HepG2 (cell line): ENCODE data around the gene CCDC88A.

Experiments
- ELF1 ChIP-seq: sonication (generic); formaldehyde crosslinking; IDR thresholded peaks from 2 replicates; pipeline ENCODE4 v1.4.0; 2020; ENCODE audit warnings: missing genetic modification reagents
- GTF2F1 ChIP-seq: fragments of 150-350 bp; IDR thresholded peaks from 2 replicates; pipeline ENCODE4 v1.6.1; 2014; ENCODE audit warnings: low read length
- JUNB ChIP-seq: sonication (generic); formaldehyde crosslinking; IDR thresholded peaks from 2 replicates; pipeline ENCODE4 v1.8.0; 2022; ENCODE audit warnings: missing genetic modification reagents, mild to moderate bottlenecking, borderline replicate concordance
- MYC ChIP-seq: sonication (generic); formaldehyde crosslinking; IDR thresholded peaks from 2 replicates; pipeline ENCODE4 v1.9.0; 2021; ENCODE audit warnings: missing genetic modification reagents, borderline replicate concordance
- SNAI1 ChIP-seq: sonication (generic); formaldehyde crosslinking; IDR thresholded peaks from 2 replicates; pipeline ENCODE4 v1.5.0; 2020; ENCODE audit warnings: mild to moderate bottlenecking, missing genetic modification reagents, borderline replicate concordance
- YY1 ChIP-seq: IDR thresholded peaks from 2 replicates; pipeline ENCODE4 v1.6.1; 2011; ENCODE audit warnings: low read length, low read depth, moderate library complexity, mild to moderate bottlenecking; ENCODE audit not compliant: insufficient read depth, insufficient replicate concordance
- ZNF136 ChIP-seq: sonication (generic); formaldehyde crosslinking; IDR thresholded peaks from 2 replicates; pipeline ENCODE4 v1.8.1; 2022; ENCODE audit warnings: low read depth, mild to moderate bottlenecking, moderate library complexity, missing genetic modification reagents
- ZNF431 ChIP-seq: sonication (generic); formaldehyde crosslinking; IDR thresholded peaks from 2 replicates; pipeline ENCODE4 v1.9.0; 2022; ENCODE audit warnings: missing genetic modification reagents, low read depth, mild to moderate bottlenecking, borderline replicate concordance
- ZNF773 ChIP-seq: sonication (generic); formaldehyde crosslinking; IDR thresholded peaks from 2 replicates; pipeline ENCODE4 v1.4.0; 2020; ENCODE audit warnings: missing genetic modification reagents, borderline replicate concordance
- TF ChIP-seq, protein P1 (sequence below): sonication (generic); formaldehyde crosslinking; IDR thresholded peaks from 2 replicates; pipeline ENCODE4 v1.5.0; 2020; ENCODE audit warnings: missing genetic modification reagents
- TF ChIP-seq, protein P2 (sequence below): IDR thresholded peaks from 2 replicates; pipeline ENCODE4 v1.6.1; 2016; ENCODE audit warnings: low read depth, borderline replicate concordance
- TF ChIP-seq, protein P3 (sequence below): sonication (generic); formaldehyde crosslinking; IDR thresholded peaks from 2 replicates; pipeline ENCODE4 v1.5.0; 2020; ENCODE audit warnings: mild to moderate bottlenecking, missing genetic modification reagents, moderate library complexity
- TF ChIP-seq, protein P4 (sequence below): sonication (generic); formaldehyde crosslinking; IDR thresholded peaks from 2 replicates; pipeline ENCODE4 v1.8.1; 2023; ENCODE audit warnings: mild to moderate bottlenecking, missing genetic modification reagents

DNA sequence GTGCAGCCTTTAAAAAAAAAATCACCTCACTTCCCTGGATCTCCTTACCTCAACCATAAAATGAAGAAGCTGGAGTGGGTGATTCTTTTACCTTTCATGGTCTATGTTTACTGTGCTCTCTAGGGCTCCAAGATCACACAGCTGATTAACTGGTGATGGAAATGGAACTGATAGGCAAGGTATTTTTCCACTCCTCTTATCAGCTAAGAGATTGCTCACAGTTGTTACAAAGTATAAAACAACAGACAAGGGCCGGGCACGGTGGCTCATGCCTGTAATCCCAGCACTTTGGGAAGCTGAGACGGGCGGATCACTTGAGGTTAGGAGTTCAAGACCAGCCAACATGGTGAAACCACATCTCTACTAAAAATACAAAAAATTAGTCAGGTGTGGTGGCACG is 172.6 kb downstream of the CCDC88A start:
- no peak for TF ChIP-seq ZNF136 (CRISPR knock-in tag)
- TF ChIP-seq ZNF431 (CRISPR knock-in tag) = no peak
- TF ChIP-seq SNAI1 (CRISPR knock-in tag) = no peak
- TF ChIP-seq, protein P1, sequence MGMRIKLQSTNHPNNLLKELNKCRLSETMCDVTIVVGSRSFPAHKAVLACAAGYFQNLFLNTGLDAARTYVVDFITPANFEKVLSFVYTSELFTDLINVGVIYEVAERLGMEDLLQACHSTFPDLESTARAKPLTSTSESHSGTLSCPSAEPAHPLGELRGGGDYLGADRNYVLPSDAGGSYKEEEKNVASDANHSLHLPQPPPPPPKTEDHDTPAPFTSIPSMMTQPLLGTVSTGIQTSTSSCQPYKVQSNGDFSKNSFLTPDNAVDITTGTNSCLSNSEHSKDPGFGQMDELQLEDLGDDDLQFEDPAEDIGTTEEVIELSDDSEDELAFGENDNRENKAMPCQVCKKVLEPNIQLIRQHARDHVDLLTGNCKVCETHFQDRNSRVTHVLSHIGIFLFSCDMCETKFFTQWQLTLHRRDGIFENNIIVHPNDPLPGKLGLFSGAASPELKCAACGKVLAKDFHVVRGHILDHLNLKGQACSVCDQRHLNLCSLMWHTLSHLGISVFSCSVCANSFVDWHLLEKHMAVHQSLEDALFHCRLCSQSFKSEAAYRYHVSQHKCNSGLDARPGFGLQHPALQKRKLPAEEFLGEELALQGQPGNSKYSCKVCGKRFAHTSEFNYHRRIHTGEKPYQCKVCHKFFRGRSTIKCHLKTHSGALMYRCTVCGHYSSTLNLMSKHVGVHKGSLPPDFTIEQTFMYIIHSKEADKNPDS (CRISPR knock-in tag) = no peak
- no peak for TF ChIP-seq GTF2F1
- TF ChIP-seq MYC = no peak
- TF ChIP-seq, protein P2, sequence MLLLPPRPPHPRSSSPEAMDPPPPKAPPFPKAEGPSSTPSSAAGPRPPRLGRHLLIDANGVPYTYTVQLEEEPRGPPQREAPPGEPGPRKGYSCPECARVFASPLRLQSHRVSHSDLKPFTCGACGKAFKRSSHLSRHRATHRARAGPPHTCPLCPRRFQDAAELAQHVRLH (CRISPR knock-in tag) = no peak
- TF ChIP-seq YY1 = no peak
- TF ChIP-seq, protein P3, sequence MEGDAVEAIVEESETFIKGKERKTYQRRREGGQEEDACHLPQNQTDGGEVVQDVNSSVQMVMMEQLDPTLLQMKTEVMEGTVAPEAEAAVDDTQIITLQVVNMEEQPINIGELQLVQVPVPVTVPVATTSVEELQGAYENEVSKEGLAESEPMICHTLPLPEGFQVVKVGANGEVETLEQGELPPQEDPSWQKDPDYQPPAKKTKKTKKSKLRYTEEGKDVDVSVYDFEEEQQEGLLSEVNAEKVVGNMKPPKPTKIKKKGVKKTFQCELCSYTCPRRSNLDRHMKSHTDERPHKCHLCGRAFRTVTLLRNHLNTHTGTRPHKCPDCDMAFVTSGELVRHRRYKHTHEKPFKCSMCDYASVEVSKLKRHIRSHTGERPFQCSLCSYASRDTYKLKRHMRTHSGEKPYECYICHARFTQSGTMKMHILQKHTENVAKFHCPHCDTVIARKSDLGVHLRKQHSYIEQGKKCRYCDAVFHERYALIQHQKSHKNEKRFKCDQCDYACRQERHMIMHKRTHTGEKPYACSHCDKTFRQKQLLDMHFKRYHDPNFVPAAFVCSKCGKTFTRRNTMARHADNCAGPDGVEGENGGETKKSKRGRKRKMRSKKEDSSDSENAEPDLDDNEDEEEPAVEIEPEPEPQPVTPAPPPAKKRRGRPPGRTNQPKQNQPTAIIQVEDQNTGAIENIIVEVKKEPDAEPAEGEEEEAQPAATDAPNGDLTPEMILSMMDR (CRISPR knock-in tag) = no peak
- TF ChIP-seq ELF1 (CRISPR knock-in tag) = no peak
- no peak for TF ChIP-seq JUNB (CRISPR knock-in tag)
- TF ChIP-seq, protein P4, sequence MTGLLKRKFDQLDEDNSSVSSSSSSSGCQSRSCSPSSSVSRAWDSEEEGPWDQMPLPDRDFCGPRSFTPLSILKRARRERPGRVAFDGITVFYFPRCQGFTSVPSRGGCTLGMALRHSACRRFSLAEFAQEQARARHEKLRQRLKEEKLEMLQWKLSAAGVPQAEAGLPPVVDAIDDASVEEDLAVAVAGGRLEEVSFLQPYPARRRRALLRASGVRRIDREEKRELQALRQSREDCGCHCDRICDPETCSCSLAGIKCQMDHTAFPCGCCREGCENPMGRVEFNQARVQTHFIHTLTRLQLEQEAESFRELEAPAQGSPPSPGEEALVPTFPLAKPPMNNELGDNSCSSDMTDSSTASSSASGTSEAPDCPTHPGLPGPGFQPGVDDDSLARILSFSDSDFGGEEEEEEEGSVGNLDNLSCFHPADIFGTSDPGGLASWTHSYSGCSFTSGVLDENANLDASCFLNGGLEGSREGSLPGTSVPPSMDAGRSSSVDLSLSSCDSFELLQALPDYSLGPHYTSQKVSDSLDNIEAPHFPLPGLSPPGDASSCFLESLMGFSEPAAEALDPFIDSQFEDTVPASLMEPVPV (CRISPR knock-in tag) = no peak
- TF ChIP-seq ZNF773 (CRISPR knock-in tag) = no peak
